Body of pancreas (tissue), 4 donors: ENCODE data around the gene NKIRAS1. TPM values are rescaled to one million over a fixed set of nuclear protein-coding genes. Genes with fewer than 3 reads are reported as not detected.

Experiments used
- ATAC-seq: fragments of 150-250 bp; one replicate; pipeline ENCODE4 v1.9.1; 2016
- DNase-seq, 4 donors: peaks; one replicate each; pipeline ENCODE4 v3.0.0-alpha.2; 2019
- H3K27ac ChIP-seq, 4 donors: fragments of 200-600 bp; sonication (generic); 1 replicate in 3 of 4; 2 replicates in 1 of 4; pipeline versions ENCODE4 v1.5.1 to v1.6.1; 2016 to 2019; ENCODE audit warnings: mild to moderate bottlenecking in 1 of 4, mixed read lengths in 1 of 4, moderate library complexity in 1 of 4
- H3K27me3 ChIP-seq, 2 donors: fragments of 200-600 bp; sonication (generic); one replicate each; pipeline ENCODE4 v1.6.0; 2016; ENCODE audit warnings: mild to moderate bottlenecking in 1 of 2
- H3K36me3 ChIP-seq, 2 donors: fragments of 200-600 bp; sonication (generic); replicated peaks in 1 of 2; 2 replicates each; pipeline ENCODE4 v1.5.1; 2016; ENCODE audit warnings: low read depth in 2 of 2; ENCODE audit not compliant: insufficient read depth in 1 of 2
- H3K4me1 ChIP-seq: fragments of 200-600 bp; sonication (generic); one replicate; pipeline ENCODE4 v1.6.0; 2016
- H3K4me3 ChIP-seq, 2 donors: fragments of 200-600 bp; sonication (generic); 1 replicate in 1 of 2; 2 replicates in 1 of 2; pipeline ENCODE4 v1.5.1; 2016 to 2019
- H3K9me3 ChIP-seq, 3 donors: fragments of 200-600 bp; sonication (generic); 1 replicate in 2 of 3; 2 replicates in 1 of 3; pipeline ENCODE4 v1.5.1; 2016
- CTCF ChIP-seq, 7 experiments: fragments of 450-650 bp in 4 of 7; fragments of 200-600 bp in 3 of 7; sonication (generic) in 3 of 7; IDR thresholded peaks; one replicate each; pipeline ENCODE4 v1.5.1; 2016 to 2019; ENCODE audit warnings: antibody characterized with exemption in 7 of 7
- POLR2A ChIP-seq, 3 donors: fragments of 450-650 bp; IDR thresholded peaks; one replicate each; pipeline ENCODE4 v1.6.1; 2016; ENCODE audit warnings: antibody characterized with exemption in 3 of 3, mild to moderate bottlenecking in 2 of 3
- WGBS, 2 donors: methylation state at CpG; one replicate each; pipeline ENCODE4 v1.1.5; 2017; 5-methylcytosine and 5-hydroxymethylcytosine counted together
- intact Hi-C: fragments of 100-400 bp; cut with DNase I; formaldehyde crosslinking; loops from one replicate; pipeline ENCODE4 v1.15.1; 2023
- total RNA-seq, 2 donors: library from RNA; depleted of rRNA; stranded (reverse); fragments of >200 nt; gene quantifications; one replicate each; pipeline ENCODE4 v1.1.0, GENCODE V29; 2016

The NKIRAS1 gene
- total RNA-seq, 2 donors from 2014 or later = 2.0 to 7.8 TPM

DNA sequence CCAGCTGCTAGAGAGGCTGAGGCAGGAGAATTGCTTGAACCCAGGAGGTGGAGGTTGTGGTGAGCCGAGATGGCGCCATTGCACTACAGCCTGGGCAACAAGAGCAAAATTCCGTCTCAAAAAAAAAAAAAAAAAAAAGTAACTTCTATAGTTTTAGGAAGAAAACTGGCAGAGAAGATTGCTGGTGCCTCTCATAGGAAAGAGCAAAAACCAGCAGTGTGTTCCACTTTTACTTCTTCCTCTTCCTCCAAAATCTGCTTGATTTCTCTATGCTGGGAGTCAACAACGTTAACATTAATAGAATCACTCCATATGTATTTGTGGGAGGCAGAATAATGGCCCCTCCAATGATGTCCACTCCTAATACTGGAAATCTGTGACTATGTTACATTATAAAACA is 15.8 kb upstream of the NKIRAS1 start:
- no peak for ATAC-seq
- H3K27ac ChIP-seq = no peak overlapping the region
- no peaks in the 10 kb centered on the region for H3K36me3 ChIP-seq
- no peaks in the 10 kb centered on the region for H3K4me1 ChIP-seq
- WGBS, 2 donors = 68 to 70% methylated on average over 4 of the region's 4 CpGs
- TF ChIP-seq POLR2A (IDR thresholded peaks at IDR 0.05) (no peak), CTCF (IDR thresholded peaks at IDR 0.05) (no peak)
- H3K27me3 ChIP-seq = no peaks in the 10 kb centered on the region
- H3K4me3 ChIP-seq = no peak overlapping the region
- intact Hi-C loops = no loop called here
- DNase-seq = no peak
- peaks cover 0 to 5% (median 0%) of the 10 kb centered on the region in 3 donors for H3K9me3 ChIP-seq

DNA sequence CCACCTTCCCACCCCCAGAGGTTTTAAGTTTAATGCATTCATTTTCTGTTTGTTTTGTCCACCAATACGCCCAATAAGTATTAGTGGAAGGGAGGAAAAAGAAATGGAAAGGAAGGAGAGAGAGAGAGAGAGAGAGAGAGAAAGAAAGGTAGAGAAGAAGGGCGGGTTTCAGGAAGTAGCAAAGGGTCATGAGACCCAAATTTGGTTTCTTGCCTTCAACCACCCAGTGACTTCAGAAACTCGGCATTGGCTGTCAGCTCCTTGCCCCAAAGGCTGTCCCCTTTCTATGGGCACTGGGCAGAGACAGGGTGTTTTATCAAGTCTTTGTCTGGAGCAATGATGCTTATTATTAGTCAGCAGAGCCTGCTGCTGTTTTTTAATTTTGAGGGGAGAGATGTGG is 14.8 kb upstream of the NKIRAS1 start:
- WGBS, 2 donors = 60 to 78% methylated on average over 3 of the region's 3 CpGs
- ATAC-seq (no peak), DNase-seq (no peak)
- no peaks in the 10 kb centered on the region for H3K27me3 ChIP-seq
- intact Hi-C loops = no loop called here
- no peaks in the 10 kb centered on the region for H3K4me1 ChIP-seq
- H3K9me3 ChIP-seq = peaks cover 0 to 5% (median 0%) of the 10 kb centered on the region in 3 donors
- no peak overlapping the region for H3K27ac ChIP-seq
- H3K4me3 ChIP-seq = no peak overlapping the region
- no peaks in the 10 kb centered on the region for H3K36me3 ChIP-seq
- TF ChIP-seq CTCF (IDR thresholded peaks at IDR 0.05) (no peak), POLR2A (IDR thresholded peaks at IDR 0.05) (no peak)

GRCh38 chr3:23928524-23928923 is 11.7 kb upstream of the NKIRAS1 start:
- DNase-seq (no peak), ATAC-seq (no peak)
- H3K27me3 ChIP-seq = no peaks in the 10 kb centered on the region
- TF ChIP-seq POLR2A (IDR thresholded peaks at IDR 0.05) (no peak), CTCF (IDR thresholded peaks at IDR 0.05) (no peak)
- 55 to 65% methylated on average over 8 of the region's 8 CpGs for WGBS, 2 donors
- no peaks in the 10 kb centered on the region for H3K36me3 ChIP-seq
- no peaks in the 10 kb centered on the region for H3K4me1 ChIP-seq
- intact Hi-C loops = no loop called here
- no peak overlapping the region for H3K4me3 ChIP-seq
- no peak overlapping the region for H3K27ac ChIP-seq
- H3K9me3 ChIP-seq = no peaks in the 10 kb centered on the region

GRCh38 chr3:23926736-23927135 is 9.9 kb upstream of the NKIRAS1 start:
- Histone ChIP-seq H3K27ac (no peak overlapping the region), H3K27me3 (no peaks in the 10 kb centered on the region), H3K4me3 (no peak overlapping the region), H3K9me3 (no peaks in the 10 kb centered on the region), H3K4me1 (no peaks in the 10 kb centered on the region), H3K36me3 (no peaks in the 10 kb centered on the region)
- ATAC-seq (no peak), DNase-seq (no peak)
- TF ChIP-seq POLR2A (IDR thresholded peaks at IDR 0.05) (no peak), CTCF (IDR thresholded peaks at IDR 0.05) (no peak)
- WGBS, 2 donors = 74 to 80% methylated on average over 3 of the region's 3 CpGs
- intact Hi-C loops = no loop called here

DNA sequence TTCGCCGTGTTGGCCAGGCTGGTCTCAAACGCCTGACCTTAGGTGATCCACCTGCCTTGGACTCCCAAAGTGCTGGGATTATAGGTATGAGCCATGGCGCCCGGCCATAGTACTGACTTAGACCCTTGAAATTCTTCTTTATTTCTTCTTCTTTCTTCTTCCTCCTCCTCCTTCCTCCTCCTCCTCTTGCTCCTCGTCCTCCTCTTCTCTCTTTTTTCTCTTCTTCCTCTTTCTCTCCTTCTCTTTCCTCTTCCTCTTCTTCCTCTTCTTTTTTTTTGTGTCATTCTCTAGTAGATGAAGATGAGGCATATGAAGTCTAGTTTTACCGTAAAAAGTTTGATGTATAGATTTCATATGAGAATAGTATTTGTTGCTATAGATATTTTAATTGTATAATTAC is 9.5 kb upstream of the NKIRAS1 start:
- H3K4me3 ChIP-seq = no peak overlapping the region
- H3K36me3 ChIP-seq = no peaks in the 10 kb centered on the region
- H3K4me1 ChIP-seq = no peaks in the 10 kb centered on the region
- H3K9me3 ChIP-seq = no peaks in the 10 kb centered on the region
- H3K27me3 ChIP-seq = no peaks in the 10 kb centered on the region
- ATAC-seq = no peak
- intact Hi-C loops = no loop called here
- no peak for DNase-seq
- TF ChIP-seq CTCF (IDR thresholded peaks at IDR 0.05) (no peak), POLR2A (IDR thresholded peaks at IDR 0.05) (no peak)
- 85 to 89% methylated on average over 7 of the region's 7 CpGs for WGBS, 2 donors
- no peak overlapping the region for H3K27ac ChIP-seq
